ENCODE measurements around the gene KIF23. TPM values are rescaled to one million over a fixed set of nuclear protein-coding genes. Genes with fewer than 3 reads are reported as not detected.

Gene KIF23
- polyA plus RNA-seq, 1 of the 3 experiments (the other 2 are of a cell fraction), result 25.8 TPM

GRCh38 chr15:69424748-69425413 is 10.7 kb downstream of the KIF23 start (continued):
- TF ChIP-seq USF2 (IDR thresholded peaks at IDR 0.05; ENCODE audit: borderline replicate concordance, low read depth, low read length) (no peak), GATA2 (CRISPR knock-in tag; IDR thresholded peaks at IDR 0.05) (no peak)

- no peaks in the 10 kb centered on the region for H3F3A ChIP-seq (replicated peaks; ENCODE audit: insufficient read depth)
- no peak for DNase-seq
- H2AFZ ChIP-seq (ENCODE audit: low read depth), result no peak overlapping the region
- no peak overlapping the region for H3K9ac ChIP-seq
- ChIA-PET POLR2A (no interaction called here), CTCF (no interaction called here)
- H3K27ac ChIP-seq (ENCODE audit: low read depth in 2 of 2, low read length in 1 of 2), result no peak overlapping the region
- H3K4me1 ChIP-seq (ENCODE audit: control insufficient read depth in 1 of 2, insufficient read depth in 2 of 2, low read depth in 1 of 2, low read length in 1 of 2), result no peaks in the 10 kb centered on the region
- H3K9me2 ChIP-seq, result no peaks in the 10 kb centered on the region
- TF ChIP-seq JUND (IDR thresholded peaks at IDR 0.05), result no peak
- no peak for TF ChIP-seq RAD21 (IDR thresholded peaks at IDR 0.05; ENCODE audit: low read length)
- no peak for TF ChIP-seq GABPA (IDR thresholded peaks at IDR 0.05; ENCODE audit: low read depth)
- TF ChIP-seq NFIC (IDR thresholded peaks at IDR 0.05; ENCODE audit: borderline replicate concordance), result no peak
- no peak for TF ChIP-seq IRF3 (IDR thresholded peaks at IDR 0.05; ENCODE audit: low read depth, low read length)
- TF ChIP-seq GATA2 (CRISPR knock-in tag; IDR thresholded peaks at IDR 0.05), result no peak
- TF ChIP-seq TEAD4 (IDR thresholded peaks at IDR 0.05; ENCODE audit: borderline replicate concordance, insufficient read depth), result no peak
- TF ChIP-seq POLR2AphosphoS5 (IDR thresholded peaks at IDR 0.05; ENCODE audit: low read depth, low read length), result no peak
- TF ChIP-seq YY1 (IDR thresholded peaks at IDR 0.05; ENCODE audit: low read depth), result no peak
- TF ChIP-seq MXI1 (IDR thresholded peaks at IDR 0.05; ENCODE audit: low read depth, low read length), result no peak
- TF ChIP-seq RFX5 (IDR thresholded peaks at IDR 0.05; ENCODE audit: low read length), result no peak
- TF ChIP-seq CHD2 (IDR thresholded peaks at IDR 0.05; ENCODE audit: low read length, partially characterized antibody), result no peak
- TF ChIP-seq REST (IDR thresholded peaks at IDR 0.05; ENCODE audit: low read depth, low read length), result no peak
- no peak for TF ChIP-seq NRF1 (IDR thresholded peaks at IDR 0.05; ENCODE audit: low read depth, low read length)
- peaks cover 45% of the 10 kb centered on the region for H3K79me2 ChIP-seq (ENCODE audit: insufficient read depth)
- H3K9me3 ChIP-seq, result no peaks in the 10 kb centered on the region
- WGBS (ENCODE audit: low lambda C conversion rate), result 87% methylated on average over 1 of the region's 1 CpG
- H3K27me3 ChIP-seq (ENCODE audit: insufficient read depth), result no peaks in the 10 kb centered on the region
- H3K4me3 ChIP-seq (ENCODE audit: low read depth in 2 of 2, low read length in 1 of 2), result no peak overlapping the region
- no peak overlapping the region for H3K4me2 ChIP-seq
- H3K36me3 ChIP-seq (replicated peaks in 1 of 2; ENCODE audit: control insufficient read depth in 1 of 2, insufficient read depth in 2 of 2, low read length in 1 of 2), result peaks cover 43 to 47% of the 10 kb centered on the region in 2 experiments
- H4K20me1 ChIP-seq (ENCODE audit: insufficient read depth), result no peaks in the 10 kb centered on the region
Measured at GRCh38 chr15:69433831-69434230, 19.7 kb downstream of the KIF23 start.
